Panc1 (cell line): ENCODE measurements around the gene HSPA5. TPM values are rescaled to one million over a fixed set of nuclear protein-coding genes. Genes with fewer than 3 reads are reported as not detected.

Experiments used
- ATAC-seq: fragments of 200-7000 bp; cut with Tn5 transposase; 2 replicates; pipeline ENCODE4 v1.9.1; 2020; ENCODE audit warnings: mild to moderate bottlenecking, moderate library complexity
- BruUV-seq: library from RNA; stranded (reverse); fragments of 400-500 nt; replicated peaks from 2 replicates; lab custom pipeline; 2021; lab: Mats Ljungman, UMichigan
- CTCF ChIA-PET: fragments of 300-600 bp; sonication (Branson Sonifier 250); formaldehyde crosslinking; loops from one replicate; lab custom pipeline; 2022; ENCODE audit warnings: antibody characterized with exemption; lab: Charles Lee
- POLR2A ChIA-PET: fragments of 300-600 bp; sonication (Branson Sonifier 250); formaldehyde crosslinking; loops from one replicate; lab custom pipeline; 2022; ENCODE audit warnings: antibody characterized with exemption; lab: Charles Lee
- DNase-seq: peaks from one replicate; pipeline ENCODE4 v3.0.0-alpha.2; 2010; ENCODE audit warnings: low read depth, low spot score
- H3K27ac ChIP-seq: 2 replicates; pipeline ENCODE4 v1.5.1; 2011; ENCODE audit warnings: mild to moderate bottlenecking, low read length, inconsistent platforms
- H3K27me3 ChIP-seq: fragments of 200-500 bp; sonication (Bioruptor generic); 2 replicates; pipeline ENCODE4 v1.6.0; 2014; ENCODE audit warnings: low read length, inconsistent platforms; ENCODE audit not compliant: control insufficient read depth, insufficient read depth
- H3K36me3 ChIP-seq: fragments of 200-500 bp; sonication (Bioruptor generic); 2 replicates; pipeline ENCODE4 v1.5.1; 2014; ENCODE audit warnings: inconsistent platforms, mild to moderate bottlenecking, low read length, moderate library complexity; ENCODE audit not compliant: control insufficient read depth, insufficient read depth
- H3K4me1 ChIP-seq: 2 replicates; pipeline ENCODE4 v1.5.1; 2011; ENCODE audit warnings: inconsistent platforms, mild to moderate bottlenecking, low read length, moderate library complexity; ENCODE audit not compliant: control insufficient read depth, insufficient read depth
- H3K4me3 ChIP-seq, 2 experiments: 2 replicates each; pipeline ENCODE4 v1.5.1; 2011 to 2012; ENCODE audit warnings: low read depth in 2 of 2, low read length in 2 of 2, mild to moderate bottlenecking in 2 of 2, inconsistent platforms in 1 of 2, moderate library complexity in 1 of 2
- H3K9me3 ChIP-seq: fragments of 200-500 bp; sonication (Bioruptor generic); 2 replicates; pipeline ENCODE4 v1.5.1; 2014; ENCODE audit warnings: low read depth, mild to moderate bottlenecking, inconsistent platforms, low read length, moderate library complexity; ENCODE audit not compliant: control insufficient read depth, insufficient read depth
- POLR2AphosphoS5 ChIP-seq: IDR thresholded peaks from 2 replicates; pipeline ENCODE4 v1.6.1; 2012; ENCODE audit warnings: mild to moderate bottlenecking, low read depth, low read length, moderate library complexity
- SIN3A ChIP-seq: IDR thresholded peaks from 2 replicates; pipeline ENCODE4 v1.6.1; 2012; ENCODE audit warnings: low read depth, mild to moderate bottlenecking, low read length, moderate library complexity, borderline replicate concordance; ENCODE audit not compliant: insufficient read depth
- TCF7L2 ChIP-seq: IDR thresholded peaks from 2 replicates; pipeline ENCODE4 v1.6.1; 2011; ENCODE audit warnings: mild to moderate bottlenecking, low read depth, low read length, inconsistent platforms
- in situ Hi-C: cut with HindIII; loops from 2 replicates; pipeline ENCODE4 v1.10.0; 2016; ENCODE audit warnings: low sequenced_read_pairs, low pct_unique_long_range_greater_than_20kb
- intact Hi-C: fragments of 100-400 bp; cut with micrococcal nuclease; formaldehyde crosslinking; loops from one replicate; pipeline ENCODE4 v1.10.0; 2022; ENCODE audit not compliant: unreplicated experiment
- total RNA-seq: library from RNA; stranded (reverse); gene quantifications from one replicate; pipeline ENCODE4 v1.2.1, GENCODE V29; 2021; ENCODE audit not compliant: unreplicated experiment
- TF ChIP-seq, protein P1 (sequence below), 2 experiments: IDR thresholded peaks; 2 replicates each; pipeline ENCODE4 v1.6.1; 2011 to 2012; ENCODE audit warnings: low read depth in 2 of 2, control low read depth in 1 of 2, low read length in 1 of 2, mild to moderate bottlenecking in 1 of 2, moderate library complexity in 1 of 2; ENCODE audit not compliant: insufficient read depth in 1 of 2
- TF ChIP-seq, protein P2 (sequence below): fragments of 450-650 bp; IDR thresholded peaks from 2 replicates; pipeline ENCODE4 v1.5.1; 2017; ENCODE audit warnings: mild to moderate bottlenecking

HSPA5 gene
- total RNA-seq, 1 experiment from 2014 or later: 281 TPM

DNA sequence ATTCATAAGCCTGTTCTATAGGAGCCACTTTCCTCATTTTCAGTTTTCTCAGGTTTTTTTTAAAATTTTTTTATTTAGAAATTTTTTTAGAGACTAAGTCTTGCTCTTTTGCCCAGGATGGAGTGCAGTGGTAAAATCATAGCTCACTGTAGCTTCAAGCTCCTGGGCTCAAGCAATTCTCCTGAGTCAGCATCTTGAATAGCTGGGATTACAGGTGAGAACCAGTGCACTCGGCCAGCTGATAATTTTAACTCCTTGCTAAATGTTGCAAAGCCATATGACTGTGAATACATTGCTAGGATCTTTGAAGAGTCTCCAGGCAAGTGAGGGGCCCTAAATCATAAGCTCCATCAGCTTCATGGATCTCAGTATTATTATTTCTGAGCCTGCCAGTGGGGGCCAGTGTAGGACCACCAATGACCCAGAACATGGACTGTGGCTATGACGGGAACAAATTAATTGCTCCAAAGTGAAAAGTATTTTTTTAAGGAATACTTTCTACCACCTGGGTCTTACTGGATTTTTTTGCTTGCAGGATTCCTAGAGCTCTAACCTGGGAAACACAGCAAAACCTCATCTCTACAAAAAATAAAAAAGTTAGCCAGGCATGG lies 14.7 kb upstream of the HSPA5 start:
- peak; percentile 88 for ATAC-seq
- no peaks in the 10 kb centered on the region for H3K36me3 ChIP-seq
- no TSS peak for BruUV-seq
- CTCF ChIA-PET: interaction anchor here (0.6 to 0.7 kb wide), 2 partner anchors 59 to 106 kb away, joined by 5 to 8 read pairs; no protein-coding TSS in a partner anchor
- peaks cover 11% of the 10 kb centered on the region for H3K4me1 ChIP-seq
- no peaks in the 10 kb centered on the region for H3K9me3 ChIP-seq
- in situ Hi-C loops: no loop called here
- no peak for DNase-seq
- intact Hi-C loops: loop anchor here (5.0 kb wide), 1 partner anchor 116 kb away; no protein-coding TSS in a partner anchor
- POLR2A ChIA-PET: no interaction called here
- no peak overlapping the region for H3K4me3 ChIP-seq
- no peak overlapping the region for H3K27ac ChIP-seq
- no peaks in the 10 kb centered on the region for H3K27me3 ChIP-seq
- TF ChIP-seq, protein P1, sequence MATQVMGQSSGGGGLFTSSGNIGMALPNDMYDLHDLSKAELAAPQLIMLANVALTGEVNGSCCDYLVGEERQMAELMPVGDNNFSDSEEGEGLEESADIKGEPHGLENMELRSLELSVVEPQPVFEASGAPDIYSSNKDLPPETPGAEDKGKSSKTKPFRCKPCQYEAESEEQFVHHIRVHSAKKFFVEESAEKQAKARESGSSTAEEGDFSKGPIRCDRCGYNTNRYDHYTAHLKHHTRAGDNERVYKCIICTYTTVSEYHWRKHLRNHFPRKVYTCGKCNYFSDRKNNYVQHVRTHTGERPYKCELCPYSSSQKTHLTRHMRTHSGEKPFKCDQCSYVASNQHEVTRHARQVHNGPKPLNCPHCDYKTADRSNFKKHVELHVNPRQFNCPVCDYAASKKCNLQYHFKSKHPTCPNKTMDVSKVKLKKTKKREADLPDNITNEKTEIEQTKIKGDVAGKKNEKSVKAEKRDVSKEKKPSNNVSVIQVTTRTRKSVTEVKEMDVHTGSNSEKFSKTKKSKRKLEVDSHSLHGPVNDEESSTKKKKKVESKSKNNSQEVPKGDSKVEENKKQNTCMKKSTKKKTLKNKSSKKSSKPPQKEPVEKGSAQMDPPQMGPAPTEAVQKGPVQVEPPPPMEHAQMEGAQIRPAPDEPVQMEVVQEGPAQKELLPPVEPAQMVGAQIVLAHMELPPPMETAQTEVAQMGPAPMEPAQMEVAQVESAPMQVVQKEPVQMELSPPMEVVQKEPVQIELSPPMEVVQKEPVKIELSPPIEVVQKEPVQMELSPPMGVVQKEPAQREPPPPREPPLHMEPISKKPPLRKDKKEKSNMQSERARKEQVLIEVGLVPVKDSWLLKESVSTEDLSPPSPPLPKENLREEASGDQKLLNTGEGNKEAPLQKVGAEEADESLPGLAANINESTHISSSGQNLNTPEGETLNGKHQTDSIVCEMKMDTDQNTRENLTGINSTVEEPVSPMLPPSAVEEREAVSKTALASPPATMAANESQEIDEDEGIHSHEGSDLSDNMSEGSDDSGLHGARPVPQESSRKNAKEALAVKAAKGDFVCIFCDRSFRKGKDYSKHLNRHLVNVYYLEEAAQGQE (IDR thresholded peaks at IDR 0.05; ENCODE audit: insufficient read depth in 1 of 2, low read depth in 2 of 2, low read length in 1 of 2): no peak
- TF ChIP-seq, protein P2, sequence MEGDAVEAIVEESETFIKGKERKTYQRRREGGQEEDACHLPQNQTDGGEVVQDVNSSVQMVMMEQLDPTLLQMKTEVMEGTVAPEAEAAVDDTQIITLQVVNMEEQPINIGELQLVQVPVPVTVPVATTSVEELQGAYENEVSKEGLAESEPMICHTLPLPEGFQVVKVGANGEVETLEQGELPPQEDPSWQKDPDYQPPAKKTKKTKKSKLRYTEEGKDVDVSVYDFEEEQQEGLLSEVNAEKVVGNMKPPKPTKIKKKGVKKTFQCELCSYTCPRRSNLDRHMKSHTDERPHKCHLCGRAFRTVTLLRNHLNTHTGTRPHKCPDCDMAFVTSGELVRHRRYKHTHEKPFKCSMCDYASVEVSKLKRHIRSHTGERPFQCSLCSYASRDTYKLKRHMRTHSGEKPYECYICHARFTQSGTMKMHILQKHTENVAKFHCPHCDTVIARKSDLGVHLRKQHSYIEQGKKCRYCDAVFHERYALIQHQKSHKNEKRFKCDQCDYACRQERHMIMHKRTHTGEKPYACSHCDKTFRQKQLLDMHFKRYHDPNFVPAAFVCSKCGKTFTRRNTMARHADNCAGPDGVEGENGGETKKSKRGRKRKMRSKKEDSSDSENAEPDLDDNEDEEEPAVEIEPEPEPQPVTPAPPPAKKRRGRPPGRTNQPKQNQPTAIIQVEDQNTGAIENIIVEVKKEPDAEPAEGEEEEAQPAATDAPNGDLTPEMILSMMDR: peak; percentile 2; the same call in 1 of the 2 replicates

DNA sequence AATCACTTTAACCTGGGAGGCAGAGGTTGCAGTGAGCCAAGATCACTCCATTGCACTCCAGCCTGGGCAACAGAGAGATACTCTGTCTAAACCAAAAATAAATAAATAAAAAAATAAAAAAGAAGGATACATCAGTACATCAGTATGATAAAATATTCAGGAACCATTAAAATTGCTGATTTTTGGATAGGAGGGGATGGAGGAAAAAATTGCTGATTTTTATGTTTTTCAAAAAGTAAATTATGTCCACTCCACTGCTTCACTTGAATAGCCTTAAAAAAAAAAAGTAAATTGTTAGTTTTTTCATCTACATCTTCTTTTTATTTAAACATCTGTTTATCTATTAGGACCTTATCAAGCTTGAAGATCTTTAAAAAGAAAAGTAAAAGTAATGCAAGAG lies 13.1 kb upstream of the HSPA5 start:
- no peaks in the 10 kb centered on the region for H3K9me3 ChIP-seq
- peaks cover 9% of the 10 kb centered on the region for H3K4me1 ChIP-seq
- CTCF ChIA-PET: no interaction called here
- H3K36me3 ChIP-seq: no peaks in the 10 kb centered on the region
- no peaks in the 10 kb centered on the region for H3K27me3 ChIP-seq
- TF ChIP-seq, protein P2: no peak
- TF ChIP-seq, protein P1 (IDR thresholded peaks at IDR 0.05; ENCODE audit: insufficient read depth in 1 of 2, low read depth in 2 of 2, low read length in 1 of 2): no peak
- TF ChIP-seq POLR2AphosphoS5 (no peak), SIN3A (no peak), TCF7L2 (no peak)
- POLR2A ChIA-PET: interaction anchor here (0.7 kb wide), 1 partner anchor 95 kb away, joined by 9 read pairs; no protein-coding TSS in a partner anchor
- DNase-seq (no peak), ATAC-seq (no peak)
- intact Hi-C loops (no loop called here), in situ Hi-C loops (no loop called here)
- no peak overlapping the region for H3K4me3 ChIP-seq
- H3K27ac ChIP-seq: no peak overlapping the region
- BruUV-seq: no TSS peak
